Measurements from ENCODE around the gene EEFSEC.

DNA sequence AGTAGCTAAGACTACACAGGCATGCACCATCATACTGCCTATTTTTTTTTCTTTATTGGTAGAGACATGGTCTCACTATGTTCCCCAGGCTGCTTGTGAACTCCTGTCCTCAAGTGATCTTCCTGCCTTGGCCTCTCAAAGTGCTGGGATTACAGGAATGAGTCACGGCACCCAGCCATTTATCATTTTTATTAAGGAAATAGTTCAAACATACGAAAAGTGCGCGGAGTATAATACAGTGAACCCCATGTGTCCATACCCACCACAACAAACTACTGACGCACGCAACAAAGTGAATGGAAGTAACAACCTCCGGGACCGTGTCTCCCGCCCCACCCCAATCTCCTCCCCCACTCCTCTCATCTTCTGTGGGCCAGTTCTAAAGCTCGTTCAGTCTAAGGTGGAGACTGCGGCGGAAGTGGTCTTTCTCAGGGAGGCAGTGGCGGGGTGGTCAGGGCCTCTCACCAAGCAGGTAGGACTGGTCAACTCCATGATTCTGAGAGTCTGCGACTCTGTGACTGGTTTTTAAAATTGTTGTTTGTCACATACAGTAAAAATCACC, 271.3 kb downstream of the EEFSEC start:
- TF ChIP-seq, protein P1, sequence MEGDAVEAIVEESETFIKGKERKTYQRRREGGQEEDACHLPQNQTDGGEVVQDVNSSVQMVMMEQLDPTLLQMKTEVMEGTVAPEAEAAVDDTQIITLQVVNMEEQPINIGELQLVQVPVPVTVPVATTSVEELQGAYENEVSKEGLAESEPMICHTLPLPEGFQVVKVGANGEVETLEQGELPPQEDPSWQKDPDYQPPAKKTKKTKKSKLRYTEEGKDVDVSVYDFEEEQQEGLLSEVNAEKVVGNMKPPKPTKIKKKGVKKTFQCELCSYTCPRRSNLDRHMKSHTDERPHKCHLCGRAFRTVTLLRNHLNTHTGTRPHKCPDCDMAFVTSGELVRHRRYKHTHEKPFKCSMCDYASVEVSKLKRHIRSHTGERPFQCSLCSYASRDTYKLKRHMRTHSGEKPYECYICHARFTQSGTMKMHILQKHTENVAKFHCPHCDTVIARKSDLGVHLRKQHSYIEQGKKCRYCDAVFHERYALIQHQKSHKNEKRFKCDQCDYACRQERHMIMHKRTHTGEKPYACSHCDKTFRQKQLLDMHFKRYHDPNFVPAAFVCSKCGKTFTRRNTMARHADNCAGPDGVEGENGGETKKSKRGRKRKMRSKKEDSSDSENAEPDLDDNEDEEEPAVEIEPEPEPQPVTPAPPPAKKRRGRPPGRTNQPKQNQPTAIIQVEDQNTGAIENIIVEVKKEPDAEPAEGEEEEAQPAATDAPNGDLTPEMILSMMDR (conservative IDR thresholded peaks at IDR 0.05) = no peak
- no peak for TF ChIP-seq EZH2 (IDR thresholded peaks at IDR 0.05; ENCODE audit: low read depth)
